ENCODE data around the gene CTRL.
A peak's percentile ranks its signal among the peaks of the same experiment; 100 is the strongest.
"Not testable (repeated sequence)": the region's sequence is repeated elsewhere in the genome, so short reads cannot be mapped to it uniquely, and the experiment has no call there.

The CTRL gene

GRCh38 chr16:67931712-67932461 lies at the start of gene CTRL:
Gene CTRL, minus strand, starts transcription at chr16:67931862. Its CDS starts 10 bp downstream, at chr16:67931852.
- no peak for TF ChIP-seq POLR2A (IDR thresholded peaks at IDR 0.05; ENCODE audit: low read depth, low read length)
- DNase-seq (ENCODE audit: insufficient read length, low spot score) (no peak), FAIRE-seq (no peak)

DNA sequence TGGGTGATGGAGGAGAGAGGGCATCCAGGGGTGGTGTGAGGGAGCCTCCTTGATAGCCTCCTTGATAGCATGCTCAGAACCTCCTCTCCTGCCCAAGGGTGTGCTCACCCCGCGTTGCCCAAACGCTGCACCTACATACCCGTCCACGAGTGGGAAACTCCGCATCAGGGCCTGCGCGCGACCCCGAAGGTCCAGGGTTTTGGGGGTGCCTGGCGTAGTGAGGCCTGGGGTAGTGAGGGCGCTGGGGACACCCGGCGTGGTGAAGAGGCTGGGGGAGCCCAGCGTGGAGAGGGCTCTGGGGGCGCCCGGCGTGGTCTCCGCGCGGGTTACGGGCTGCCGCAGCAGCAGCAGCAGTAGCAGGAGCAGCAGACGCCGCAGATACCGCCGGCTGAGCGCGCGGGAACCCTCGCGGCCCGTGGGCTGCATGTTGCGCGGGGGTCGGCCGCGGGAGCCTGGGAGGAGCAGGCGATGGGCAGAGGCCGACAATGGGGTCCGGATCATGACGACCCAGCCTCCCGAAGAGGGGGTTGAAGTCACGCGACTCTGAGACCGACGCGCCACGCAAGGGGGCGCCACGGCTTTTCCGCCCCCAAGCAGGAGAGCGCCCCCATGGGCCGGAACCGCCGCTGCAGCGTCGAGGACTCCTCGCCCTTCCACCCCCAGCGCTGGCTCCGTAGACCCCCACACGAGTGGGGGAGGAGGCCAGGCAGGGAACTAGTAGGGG lies 48.5 kb upstream of the CTRL start, which contains the start of gene DPEP3:
DPEP3 (minus strand) TSS at position 545 of the 724 bp plus-strand sequence; CDS start at position 426, 119 bp downstream.
- DNase-seq (ENCODE audit: insufficient read length, low spot score) (no peak), FAIRE-seq (no peak)
- TF ChIP-seq POLR2A (IDR thresholded peaks at IDR 0.05; ENCODE audit: low read depth, low read length): no peak

GRCh38 chr16:67977469-67978227 lies 46.0 kb upstream of the CTRL start:
- TF ChIP-seq POLR2A (IDR thresholded peaks at IDR 0.05; ENCODE audit: low read depth, low read length): no peak
- DNase-seq (ENCODE audit: insufficient read length, low spot score) (no peak), FAIRE-seq (no peak)

- FAIRE-seq: no peak
- DNase-seq (ENCODE audit: insufficient read length, low spot score): no peak
- TF ChIP-seq POLR2A (IDR thresholded peaks at IDR 0.05; ENCODE audit: low read depth, low read length): no peak
Measured at GRCh38 chr16:67977005-67977404, 45.3 kb upstream of the CTRL start.

DNA sequence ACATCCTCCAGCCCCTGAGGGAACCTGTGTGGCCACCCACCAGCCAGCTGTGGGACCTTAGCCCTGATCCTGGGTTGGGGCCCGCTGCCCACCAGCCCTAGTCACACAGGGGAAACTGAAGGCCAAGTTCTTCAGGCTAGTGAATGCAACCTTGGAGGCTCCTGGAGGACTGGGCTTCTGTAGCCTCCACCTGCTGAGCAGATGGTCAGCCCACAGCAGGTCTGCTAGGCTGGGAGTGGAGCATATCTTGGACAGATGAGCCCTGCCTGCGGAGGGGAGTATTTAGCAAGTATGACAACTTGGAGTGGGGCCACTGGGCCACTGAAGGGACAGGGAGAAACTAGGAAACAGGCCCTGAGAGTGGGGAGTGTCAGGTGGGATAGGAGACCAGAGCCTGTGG lies 44.5 kb upstream of the CTRL start:
- DNase-seq (ENCODE audit: insufficient read length, low spot score): no peak
- TF ChIP-seq POLR2A (IDR thresholded peaks at IDR 0.05; ENCODE audit: low read depth, low read length): no peak
- no peak for FAIRE-seq

- TF ChIP-seq POLR2A (IDR thresholded peaks at IDR 0.05; ENCODE audit: low read depth, low read length): no peak
- DNase-seq (ENCODE audit: insufficient read length, low spot score) (no peak), FAIRE-seq (no peak)
Measured at GRCh38 chr16:67975321-67976105, 43.9 kb upstream of the CTRL start.

DNA sequence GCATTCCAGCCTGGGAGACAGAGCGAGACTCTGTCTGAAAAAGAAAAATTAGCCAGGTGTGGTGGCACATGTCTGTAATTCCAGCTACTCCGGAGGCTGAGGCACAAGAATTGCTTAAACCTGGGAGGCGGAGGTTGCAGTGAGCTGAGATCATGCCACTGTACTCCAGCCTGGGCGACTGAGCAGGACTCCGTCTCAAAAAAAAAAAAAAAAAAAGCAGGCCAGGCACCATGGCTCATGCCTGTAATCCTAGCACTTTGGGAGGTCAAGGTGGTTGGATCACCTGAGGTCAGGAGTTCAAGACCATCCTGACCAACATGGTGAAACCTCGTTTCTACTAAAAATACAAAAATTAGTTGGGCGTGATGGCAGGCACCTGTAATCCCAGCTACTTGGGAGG lies 40.6 kb upstream of the CTRL start:
- not testable (repeated sequence) for FAIRE-seq; DNase-seq (ENCODE audit: insufficient read length, low spot score)

DNA sequence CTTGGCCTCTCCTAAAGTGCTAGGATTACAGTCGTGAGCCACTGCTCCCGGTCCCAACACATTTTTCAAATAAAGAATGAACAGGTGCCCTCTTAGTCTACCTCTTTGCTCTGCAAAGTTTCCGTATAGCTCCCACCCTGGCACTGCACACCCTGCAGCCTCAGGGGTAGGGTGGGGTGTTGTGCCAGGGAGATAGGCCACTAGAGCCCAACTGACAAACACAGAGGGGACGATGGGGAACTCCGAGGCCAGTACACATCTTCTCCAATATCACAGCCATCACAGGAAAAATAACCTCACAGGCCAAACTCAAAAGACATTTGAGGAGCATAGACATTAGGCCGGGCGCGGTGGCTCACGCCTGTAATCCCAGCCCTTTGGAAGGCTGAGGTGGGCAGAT lies 39.4 kb upstream of the CTRL start:
- no peak for TF ChIP-seq POLR2A (IDR thresholded peaks at IDR 0.05; ENCODE audit: low read depth, low read length)
- no peak for DNase-seq (ENCODE audit: insufficient read length, low spot score)
- no peak for FAIRE-seq

DNA sequence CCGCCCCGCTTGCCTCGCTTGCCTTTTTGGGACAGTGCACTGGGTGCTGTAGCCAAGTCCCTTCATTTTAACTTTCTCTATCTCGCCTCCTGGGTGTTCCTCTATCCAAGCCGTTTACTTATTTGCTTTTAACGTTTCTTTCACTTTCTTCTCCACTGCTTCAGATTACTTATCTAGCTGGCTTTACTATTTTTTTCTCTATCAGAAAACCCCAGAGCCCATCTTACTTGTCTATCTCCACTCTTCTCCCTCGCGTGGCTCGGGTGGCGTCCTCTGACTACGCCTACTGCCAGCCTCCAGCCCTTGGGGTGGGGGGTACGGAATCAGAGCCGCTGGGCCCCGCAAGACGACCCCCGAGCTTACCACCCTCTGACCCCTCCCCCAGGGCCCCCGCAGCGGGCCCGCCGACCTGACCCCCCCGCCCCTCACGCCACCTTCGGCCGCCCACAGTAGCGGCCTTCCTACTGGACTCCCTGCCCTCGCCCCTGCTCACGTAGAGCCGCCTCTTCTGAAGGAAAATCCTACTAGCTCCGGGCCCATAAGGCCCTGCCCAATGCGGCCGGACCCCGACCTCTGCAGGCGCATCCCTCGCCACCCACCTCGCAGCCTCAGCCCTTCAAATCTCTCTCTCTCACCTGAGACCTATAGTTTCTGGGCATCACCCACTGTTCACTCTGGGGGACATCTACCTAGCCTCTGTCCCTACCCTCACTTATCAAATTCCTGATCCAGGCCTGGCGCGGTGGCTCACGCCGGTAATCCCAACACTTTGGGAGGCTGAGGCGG lies 37.8 kb upstream of the CTRL start:
- FAIRE-seq (no peak), DNase-seq (ENCODE audit: insufficient read length, low spot score) (no peak)
- no peak for TF ChIP-seq POLR2A (IDR thresholded peaks at IDR 0.05; ENCODE audit: low read depth, low read length)

DNA sequence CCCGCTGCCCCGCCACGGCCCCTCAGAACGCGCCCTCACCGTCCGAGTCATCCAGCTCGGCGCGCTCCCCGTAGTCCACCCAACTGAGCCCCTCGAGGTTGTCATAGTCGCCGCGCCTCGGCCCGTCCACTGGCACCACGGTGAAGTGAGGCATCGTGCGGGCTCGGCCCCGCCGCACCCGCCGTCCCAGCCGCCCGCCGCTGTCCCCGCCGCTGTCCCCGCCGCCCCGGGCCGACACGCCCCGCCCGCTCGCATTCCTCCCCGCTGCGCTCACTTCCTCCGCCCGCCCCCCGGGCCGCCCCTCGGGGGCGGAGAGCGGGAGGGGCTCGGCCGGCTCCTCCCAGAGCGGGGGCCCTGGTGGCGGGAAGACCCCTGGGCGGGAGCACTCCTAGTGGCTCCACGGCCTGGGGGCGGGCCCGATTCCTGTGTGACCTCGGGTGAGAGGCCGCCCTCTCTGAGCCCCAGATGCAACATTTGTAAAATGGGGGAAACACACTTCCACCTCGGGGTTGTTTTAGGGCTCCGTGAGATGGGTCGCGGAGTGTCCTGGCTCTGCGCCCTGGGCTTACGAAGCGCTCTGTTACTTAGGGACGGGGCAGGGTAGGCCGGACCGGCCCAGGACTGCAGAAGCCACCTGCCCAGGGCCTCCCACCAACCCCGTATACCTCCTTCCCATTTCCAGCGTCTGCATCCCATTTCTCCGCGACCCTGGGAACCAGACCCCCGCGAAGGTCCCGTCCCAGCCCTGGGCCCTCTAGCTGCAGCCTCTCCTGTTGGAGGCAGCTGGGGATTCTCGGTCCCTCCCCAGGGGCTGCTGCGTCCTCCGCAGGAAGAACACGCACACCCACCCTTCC lies 37.0 kb upstream of the CTRL start, which contains the start of gene SLC12A4:
SLC12A4 (minus strand) TSS at position 238 of the 854 bp plus-strand sequence; CDS start at position 154, 84 bp downstream.
- TF ChIP-seq POLR2A (IDR thresholded peaks at IDR 0.05; ENCODE audit: low read depth, low read length): peak; percentile 90
- DNase-seq (ENCODE audit: insufficient read length, low spot score) (peak; percentile 76), FAIRE-seq (no peak)

DNA sequence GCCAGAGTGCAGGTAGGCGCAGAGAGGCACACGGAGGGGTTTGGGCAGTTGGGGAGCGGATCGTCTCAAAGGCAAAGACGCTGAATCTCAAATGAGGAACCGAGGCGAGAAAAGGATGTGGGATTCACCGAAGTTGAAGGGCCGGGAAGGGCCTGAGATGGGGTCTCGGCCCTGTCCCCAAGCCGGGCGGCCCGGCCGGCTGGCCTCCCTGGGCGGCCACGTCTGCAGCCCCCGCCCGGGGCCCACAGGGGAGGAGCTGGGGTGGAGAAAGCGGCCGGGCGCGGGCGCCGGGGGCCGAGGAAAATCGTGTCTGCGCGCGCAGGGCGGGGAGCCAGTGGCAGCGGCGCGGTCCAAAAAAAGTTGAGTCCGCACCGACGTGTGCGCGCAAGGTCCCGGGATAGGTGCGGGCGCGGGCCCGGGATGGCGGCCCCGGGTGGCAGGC lies 36.3 kb upstream of the CTRL start:
- DNase-seq (ENCODE audit: insufficient read length, low spot score) (peak; percentile 35), FAIRE-seq (no peak)
- TF ChIP-seq POLR2A (IDR thresholded peaks at IDR 0.05; ENCODE audit: low read depth, low read length): no peak

Data from H54 (cell line).